SK-N-SH (cell line): ENCODE measurements around the gene PPY. TPM values are rescaled to one million over a fixed set of nuclear protein-coding genes. Genes with fewer than 3 reads are reported as not detected.
"Not testable (repeated sequence)": the region's sequence is repeated elsewhere in the genome, so short reads cannot be mapped to it uniquely, and the experiment has no call there.

ENCODE experiments used
- CTCF ChIA-PET: fragments of 300-600, 350-600 bp; formaldehyde crosslinking; extraction: SDS; loops from one replicate; lab custom pipeline; 2021; lab: Yijun Ruan, JAX
- POLR2A ChIA-PET: fragments of 350-600 bp; sonication (Branson Sonifier 250); formaldehyde crosslinking; extraction: SDS; loops from one replicate; lab custom pipeline; 2020; ENCODE audit warnings: antibody characterized with exemption, inconsistent platforms; lab: Yijun Ruan, JAX
- DNase-seq: peaks from one replicate; pipeline ENCODE4 v3.0.0; 2012
- H2AFZ ChIP-seq: fragments of 200-600 bp; sonication (generic); 2 replicates; pipeline ENCODE4 v1.8.1; 2016; ENCODE audit warnings: antibody characterized with exemption, mild to moderate bottlenecking, low read depth
- H3F3A ChIP-seq: fragments of 200-600 bp; sonication (generic); replicated peaks from 2 replicates; pipeline ENCODE3; 2016; ENCODE audit warnings: antibody characterized with exemption, mild to moderate bottlenecking; ENCODE audit not compliant: insufficient read depth
- H3K27ac ChIP-seq, 2 experiments: fragments of 200-500 bp in 1 of 2; fragments of 200-600 bp in 1 of 2; sonication (Bioruptor generic) in 1 of 2; sonication (generic), shearing (Covaris generic) in 1 of 2; 2 replicates each; pipeline versions ENCODE4 v1.5.1 to v1.6.1; 2014 to 2016; ENCODE audit warnings: low read depth in 2 of 2, inconsistent platforms in 1 of 2, low read length in 1 of 2, mild to moderate bottlenecking in 1 of 2, mixed read lengths in 1 of 2
- H3K27me3 ChIP-seq: fragments of 200-600 bp; sonication (generic), shearing (Covaris generic); 2 replicates; pipeline ENCODE4 v1.6.1; 2016; ENCODE audit warnings: mixed run types; ENCODE audit not compliant: insufficient read depth
- H3K36me3 ChIP-seq, 2 experiments: fragments of 200-500 bp in 1 of 2; fragments of 200-600 bp in 1 of 2; sonication (Bioruptor generic) in 1 of 2; sonication (generic) in 1 of 2; replicated peaks in 1 of 2; 2 replicates each; pipeline versions ENCODE3 to v1.5.1; 2014 to 2016; ENCODE audit warnings: low read length in 1 of 2, mild to moderate bottlenecking in 1 of 2; ENCODE audit not compliant: insufficient read depth in 2 of 2, control insufficient read depth in 1 of 2
- H3K4me1 ChIP-seq, 2 experiments: fragments of 200-500 bp in 1 of 2; fragments of 200-600 bp in 1 of 2; sonication (Bioruptor generic) in 1 of 2; sonication (generic), shearing (Covaris generic) in 1 of 2; 2 replicates each; pipeline versions ENCODE4 v1.5.1 to v1.6.1; 2014 to 2016; ENCODE audit warnings: low read depth in 1 of 2, low read length in 1 of 2, mixed run types in 1 of 2; ENCODE audit not compliant: insufficient read depth in 2 of 2, control insufficient read depth in 1 of 2
- H3K4me2 ChIP-seq: fragments of 200-600 bp; sonication (generic), shearing (Covaris generic); 2 replicates; pipeline ENCODE4 v1.6.1; 2017; ENCODE audit warnings: mixed run types
- H3K4me3 ChIP-seq, 2 experiments: fragments of 200-500 bp in 1 of 2; fragments of 200-600 bp in 1 of 2; sonication (Bioruptor generic) in 1 of 2; sonication (generic), shearing (Covaris generic) in 1 of 2; 2 replicates each; pipeline versions ENCODE4 v1.5.1 to v1.8.1; 2014 to 2016; ENCODE audit warnings: low read depth in 2 of 2, inconsistent platforms in 1 of 2, low read length in 1 of 2, mild to moderate bottlenecking in 1 of 2, mixed read lengths in 1 of 2, moderate library complexity in 1 of 2
- H3K79me2 ChIP-seq: fragments of 200-600 bp; sonication (generic); 2 replicates; pipeline ENCODE4 v1.8.1; 2017; ENCODE audit warnings: mild to moderate bottlenecking; ENCODE audit not compliant: insufficient read depth
- H3K9ac ChIP-seq: fragments of 200-600 bp; sonication (generic); 2 replicates; pipeline ENCODE4 v1.6.1; 2017; ENCODE audit warnings: mixed run types
- H3K9me2 ChIP-seq: fragments of 200-600 bp; sonication (generic); 2 replicates; pipeline ENCODE4 v1.6.1; 2017; ENCODE audit warnings: mixed run types
- H3K9me3 ChIP-seq: fragments of 200-600 bp; sonication (generic); 2 replicates; pipeline ENCODE4 v1.6.1; 2017; ENCODE audit warnings: mixed run types, mild to moderate bottlenecking, moderate library complexity
- H4K20me1 ChIP-seq: fragments of 200-600 bp; sonication (generic); 2 replicates; pipeline ENCODE4 v1.6.1; 2017; ENCODE audit warnings: mild to moderate bottlenecking, mixed run types; ENCODE audit not compliant: insufficient read depth
- FOSL2 ChIP-seq: IDR thresholded peaks from 2 replicates; pipeline ENCODE4 v1.4.0; 2012; ENCODE audit warnings: low read depth, mild to moderate bottlenecking, moderate library complexity, borderline replicate concordance
- FOXJ3 ChIP-seq: sonication (generic); formaldehyde crosslinking; IDR thresholded peaks from 2 replicates; pipeline ENCODE4 v1.5.1; 2020; ENCODE audit warnings: mild to moderate bottlenecking, missing genetic modification reagents
- GATA2 ChIP-seq: sonication (generic); formaldehyde crosslinking; IDR thresholded peaks from 2 replicates; pipeline ENCODE4 v1.5.0; 2020; ENCODE audit warnings: mild to moderate bottlenecking, missing genetic modification reagents
- NRF1 ChIP-seq: IDR thresholded peaks from 2 replicates; pipeline ENCODE4 v1.6.1; 2012; ENCODE audit warnings: low read depth, mild to moderate bottlenecking, low read length
- RAD21 ChIP-seq: IDR thresholded peaks from 2 replicates; pipeline ENCODE4 v1.6.1; 2012; ENCODE audit warnings: mild to moderate bottlenecking, low read length
- RCOR1 ChIP-seq: fragments of 150-350 bp; IDR thresholded peaks from 2 replicates; pipeline ENCODE4 v1.6.1; 2017; ENCODE audit warnings: antibody characterized with exemption, low read length
- REST ChIP-seq: IDR thresholded peaks from 2 replicates; pipeline ENCODE4 v1.6.1; 2012; ENCODE audit warnings: mild to moderate bottlenecking, low read depth, low read length, moderate library complexity
- RFX5 ChIP-seq: IDR thresholded peaks from 2 replicates; pipeline ENCODE4 v1.6.1; 2012; ENCODE audit warnings: mild to moderate bottlenecking, improper control_type of control experiment, low read length
- SIN3A ChIP-seq: IDR thresholded peaks from 2 replicates; pipeline ENCODE4 v1.6.1; 2012; ENCODE audit warnings: low read depth, mild to moderate bottlenecking, low read length, moderate library complexity, borderline replicate concordance
- TCF12 ChIP-seq: IDR thresholded peaks from 2 replicates; pipeline ENCODE4 v1.4.0; 2012
- TEAD4 ChIP-seq: IDR thresholded peaks from 2 replicates; pipeline ENCODE4 v1.4.0; 2012; ENCODE audit warnings: mild to moderate bottlenecking, borderline replicate concordance; ENCODE audit not compliant: insufficient read depth
- ZBTB33 ChIP-seq: IDR thresholded peaks from 2 replicates; pipeline ENCODE4 v1.4.0; 2012; ENCODE audit warnings: low read depth, borderline replicate concordance
- WGBS: methylation state at CpG from one replicate; pipeline ENCODE4 v1.1.6; 2017; ENCODE audit warnings: low lambda C conversion rate; 5-methylcytosine and 5-hydroxymethylcytosine counted together
- polyA plus RNA-seq, 3 experiments: library from polyadenylated mRNA; depleted of rRNA; stranded (reverse); fragments of >200 nt; gene quantifications; 2 replicates each; pipeline ENCODE4 v1.2.3, GENCODE V29; 2012

The PPY gene
- polyA plus RNA-seq, 1 of the 3 experiments (the other 2 are of a cell fraction), result not detected

- DNase-seq, result no peak
- H3K9me3 ChIP-seq, result no peaks in the 10 kb centered on the region
- H3K4me1 ChIP-seq, result no peaks in the 10 kb centered on the region; a peak in 1 of 4 replicates
- H3K27ac ChIP-seq, result no peak overlapping the region
- ChIA-PET CTCF (interaction anchor here (1.0 kb wide), 1 partner anchor 50 kb away, joined by 3 read pairs; no protein-coding TSS in a partner anchor), POLR2A (no interaction called here)
- H3K9me2 ChIP-seq, result no peaks in the 10 kb centered on the region
- H3K79me2 ChIP-seq, result no peaks in the 10 kb centered on the region
- H3K4me3 ChIP-seq, result no peak overlapping the region
- TF ChIP-seq RAD21 (no peak), FOSL2 (no peak), SIN3A (no peak), NRF1 (no peak), ZBTB33 (no peak), RFX5 (no peak), TCF12 (no peak), RCOR1 (no peak)
- H4K20me1 ChIP-seq, result no peaks in the 10 kb centered on the region
- no peak overlapping the region for H3K9ac ChIP-seq
- no peak overlapping the region for H3K4me2 ChIP-seq
- no peak overlapping the region for H2AFZ ChIP-seq
- H3K27me3 ChIP-seq, result no peaks in the 10 kb centered on the region; the same call in 1 of the 2 replicates
- WGBS, result 84% methylated on average over 4 of the region's 5 CpGs
- no peaks in the 10 kb centered on the region for H3K36me3 ChIP-seq
- H3F3A ChIP-seq, result no peaks in the 10 kb centered on the region
These were observed 11.2 kb downstream of the PPY start for GRCh38 chr17:43931062-43931571.

GRCh38 chr17:43928609-43929008 is 13.7 kb downstream of the PPY start:
- H3K36me3 ChIP-seq, result no peaks in the 10 kb centered on the region
- no peak for TF ChIP-seq TEAD4
- no peak for TF ChIP-seq REST
- TF ChIP-seq FOXJ3 (CRISPR knock-in tag), result no peak
- TF ChIP-seq GATA2 (CRISPR knock-in tag), result no peak
- no peak for TF ChIP-seq RFX5
- H3K79me2 ChIP-seq, result no peaks in the 10 kb centered on the region
- H3K27ac ChIP-seq, result no peak overlapping the region
- H3K4me3 ChIP-seq, result no peak overlapping the region
- no peaks in the 10 kb centered on the region for H3K9me3 ChIP-seq
- peaks cover 14% of the 10 kb centered on the region; the same call in 1 of the 2 replicates for H3K27me3 ChIP-seq
- 71% methylated on average over 1 of the region's 1 CpG for WGBS
- H4K20me1 ChIP-seq, result no peaks in the 10 kb centered on the region
- no peaks in the 10 kb centered on the region; a peak in 1 of 4 replicates for H3K4me1 ChIP-seq
- no peak overlapping the region for H3K4me2 ChIP-seq
- H3F3A ChIP-seq, result no peaks in the 10 kb centered on the region
- DNase-seq, result no peak
- ChIA-PET CTCF (interaction anchor here (2.2 to 11.3 kb wide), 2 partner anchors 15 to 20 kb away, joined by 6 to 60 read pairs; partner anchors contain the start of gene MPP2), POLR2A (no interaction called here)
- H2AFZ ChIP-seq, result no peak overlapping the region
- H3K9me2 ChIP-seq, result no peaks in the 10 kb centered on the region
- no peak overlapping the region for H3K9ac ChIP-seq

- H3K27ac ChIP-seq, H4K20me1 ChIP-seq, POLR2A ChIA-PET, H3K9ac ChIP-seq, H3K4me2 ChIP-seq, H3K36me3 ChIP-seq, H3K79me2 ChIP-seq, H2AFZ ChIP-seq, DNase-seq, H3K9me2 ChIP-seq, H3K4me3 ChIP-seq, H3K9me3 ChIP-seq, H3F3A ChIP-seq, H3K4me1 ChIP-seq: not testable (repeated sequence)
- CTCF ChIA-PET, result interaction anchor here (2.2 to 11.3 kb wide), 2 partner anchors 16 to 19 kb away, joined by 6 to 60 read pairs; partner anchors contain the start of gene MPP2
- peaks cover 14% of the 10 kb centered on the region; the same call in 1 of the 2 replicates for H3K27me3 ChIP-seq
- WGBS, result 67% methylated on average over 5 of the region's 5 CpGs
These were observed 14.3 kb downstream of the PPY start for GRCh38 chr17:43927929-43928328.
